ENCODE results near the gene RPL28. TPM values are rescaled to one million over a fixed set of nuclear protein-coding genes. Genes with fewer than 3 reads are reported as not detected.

RPL28 gene
- total RNA-seq, 2 donors from 2014 or later, result 113 to 268 TPM

DNA sequence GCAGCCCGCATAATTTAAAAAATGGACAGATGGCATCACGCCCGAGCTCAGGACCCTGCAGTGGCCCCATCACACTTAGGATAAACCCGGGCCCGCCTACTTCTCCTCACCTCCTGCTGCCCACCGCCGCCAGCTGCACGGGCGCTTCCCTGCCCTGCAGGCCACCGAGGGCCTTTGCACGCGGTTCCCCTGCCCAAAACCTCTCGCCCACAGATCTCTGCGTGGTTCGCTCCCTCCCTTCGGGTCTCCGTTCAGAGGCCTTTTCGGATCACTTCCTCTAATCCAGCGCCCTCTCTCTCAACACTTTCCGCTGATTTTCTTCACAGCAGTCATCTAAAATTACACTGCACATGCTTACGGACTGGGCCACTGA is 55.6 kb downstream of the RPL28 start:
- Histone ChIP-seq H3K9me3 (no peaks in the 10 kb centered on the region), H3K27ac (no peak overlapping the region), H3K4me3 (no peak overlapping the region), H3K36me3 (replicated peaks in 1 of 2; ENCODE audit: insufficient read depth in 1 of 2, low read depth in 2 of 2) (no peaks in the 10 kb centered on the region), H3K4me1 (no peaks in the 10 kb centered on the region), H3K27me3 (peaks cover 0 to 26% of the 10 kb centered on the region in 2 donors)
- DNase-seq, result no peak
- intact Hi-C loops (cut with DNase I), result no loop called here
- ATAC-seq, result no peak
- WGBS, 2 donors, result 2 to 6% methylated on average over 21 of the region's 21 CpGs
- TF ChIP-seq, protein P1, sequence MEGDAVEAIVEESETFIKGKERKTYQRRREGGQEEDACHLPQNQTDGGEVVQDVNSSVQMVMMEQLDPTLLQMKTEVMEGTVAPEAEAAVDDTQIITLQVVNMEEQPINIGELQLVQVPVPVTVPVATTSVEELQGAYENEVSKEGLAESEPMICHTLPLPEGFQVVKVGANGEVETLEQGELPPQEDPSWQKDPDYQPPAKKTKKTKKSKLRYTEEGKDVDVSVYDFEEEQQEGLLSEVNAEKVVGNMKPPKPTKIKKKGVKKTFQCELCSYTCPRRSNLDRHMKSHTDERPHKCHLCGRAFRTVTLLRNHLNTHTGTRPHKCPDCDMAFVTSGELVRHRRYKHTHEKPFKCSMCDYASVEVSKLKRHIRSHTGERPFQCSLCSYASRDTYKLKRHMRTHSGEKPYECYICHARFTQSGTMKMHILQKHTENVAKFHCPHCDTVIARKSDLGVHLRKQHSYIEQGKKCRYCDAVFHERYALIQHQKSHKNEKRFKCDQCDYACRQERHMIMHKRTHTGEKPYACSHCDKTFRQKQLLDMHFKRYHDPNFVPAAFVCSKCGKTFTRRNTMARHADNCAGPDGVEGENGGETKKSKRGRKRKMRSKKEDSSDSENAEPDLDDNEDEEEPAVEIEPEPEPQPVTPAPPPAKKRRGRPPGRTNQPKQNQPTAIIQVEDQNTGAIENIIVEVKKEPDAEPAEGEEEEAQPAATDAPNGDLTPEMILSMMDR (IDR thresholded peaks at IDR 0.05), result no peak
- TF ChIP-seq POLR2A (IDR thresholded peaks at IDR 0.05), result no peak

DNA sequence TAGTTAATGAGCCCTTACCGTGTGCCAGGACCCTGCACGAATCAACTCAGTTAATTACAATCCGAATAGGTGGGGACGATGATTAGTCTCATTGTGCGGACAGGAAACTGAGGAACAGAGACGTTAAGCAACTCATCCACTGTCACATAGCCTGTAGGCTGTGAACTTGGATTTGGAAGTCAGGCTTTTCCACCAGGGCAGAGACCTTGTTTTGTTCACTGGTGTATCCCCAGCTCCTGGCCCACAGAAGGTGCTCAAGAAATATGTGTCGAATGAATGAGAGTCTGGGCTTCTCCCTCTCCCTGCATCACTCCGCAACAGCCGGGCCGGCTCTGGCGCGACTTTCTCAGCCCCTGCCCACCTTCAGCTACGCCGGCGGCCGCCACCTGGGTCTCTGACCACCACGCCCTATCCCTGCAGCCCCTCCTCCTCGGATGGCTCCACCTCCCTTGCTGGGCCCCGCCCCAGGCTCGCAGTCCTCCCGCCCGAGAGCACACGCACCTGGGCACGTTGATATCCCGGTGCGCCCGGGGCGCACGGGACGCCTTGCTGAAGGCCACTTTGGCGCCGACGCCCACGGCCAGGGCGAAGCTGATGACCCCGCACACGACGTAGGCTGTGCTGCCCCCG is 56.1 kb downstream of the RPL28 start:
- H3K4me3 ChIP-seq, result no peak overlapping the region
- DNase-seq, result no peak
- 2 to 6% methylated on average over 7 to 39 of the region's 39 CpGs for WGBS, 2 donors

DNA sequence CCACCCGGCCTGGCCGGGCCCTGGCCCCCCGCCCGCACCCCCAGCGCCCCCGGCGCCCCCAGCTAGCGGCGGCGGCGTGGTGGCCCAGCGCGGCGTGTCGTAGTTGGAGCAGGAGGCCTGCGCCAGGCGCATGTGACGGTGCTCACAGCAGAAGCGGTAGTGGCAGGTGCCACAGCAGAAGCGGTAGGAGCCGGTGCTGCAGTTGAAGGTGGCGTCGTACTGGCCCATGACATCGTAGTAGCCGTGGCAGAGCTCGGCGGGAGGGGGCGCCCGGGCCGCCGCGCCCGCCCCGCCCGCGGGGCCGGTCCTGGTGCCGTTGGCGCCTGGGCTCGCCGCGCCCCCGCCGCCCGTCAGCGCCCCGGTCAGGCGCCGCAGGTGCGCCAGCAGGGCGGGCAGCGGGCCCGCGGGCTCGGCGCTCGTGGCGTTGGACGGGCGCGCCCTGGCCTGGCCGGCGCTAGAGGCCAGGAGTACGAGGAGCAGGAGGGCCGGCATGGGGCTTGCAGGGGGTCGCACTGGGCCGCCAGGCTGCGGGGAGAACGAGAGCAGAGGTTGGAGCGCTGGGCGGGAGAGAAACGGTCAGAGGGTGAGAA is 56.7 kb downstream of the RPL28 start:
- intact Hi-C loops (cut with DNase I), result no loop called here
- ATAC-seq (no peak), DNase-seq (no peak)
- H3K9me3 ChIP-seq, result no peaks in the 10 kb centered on the region
- H3K4me1 ChIP-seq, result no peaks in the 10 kb centered on the region
- no peak for TF ChIP-seq POLR2A (IDR thresholded peaks at IDR 0.05)
- TF ChIP-seq, protein P1 (IDR thresholded peaks at IDR 0.05), result no peak
- 0 to 2% methylated on average over 18 to 48 of the region's 72 CpGs for WGBS, 2 donors
- no peak overlapping the region for H3K4me3 ChIP-seq
- no peak overlapping the region for H3K27ac ChIP-seq
- H3K36me3 ChIP-seq (replicated peaks in 1 of 2; ENCODE audit: insufficient read depth in 1 of 2, low read depth in 2 of 2), result no peaks in the 10 kb centered on the region
- H3K27me3 ChIP-seq, result peaks cover 0 to 26% of the 10 kb centered on the region in 2 donors

More for the DNA sequence above, 56.1 kb downstream of the RPL28 start:
- no peak overlapping the region for H3K27ac ChIP-seq
- no peak for ATAC-seq
- intact Hi-C loops (cut with DNase I), result no loop called here
- H3K36me3 ChIP-seq (replicated peaks in 1 of 2; ENCODE audit: insufficient read depth in 1 of 2, low read depth in 2 of 2), result no peaks in the 10 kb centered on the region
- TF ChIP-seq, protein P1 (IDR thresholded peaks at IDR 0.05), result no peak
- TF ChIP-seq POLR2A (IDR thresholded peaks at IDR 0.05), result no peak
- H3K9me3 ChIP-seq, result no peaks in the 10 kb centered on the region
- H3K27me3 ChIP-seq, result peaks cover 0 to 26% of the 10 kb centered on the region in 2 donors
- H3K4me1 ChIP-seq, result no peaks in the 10 kb centered on the region

DNA sequence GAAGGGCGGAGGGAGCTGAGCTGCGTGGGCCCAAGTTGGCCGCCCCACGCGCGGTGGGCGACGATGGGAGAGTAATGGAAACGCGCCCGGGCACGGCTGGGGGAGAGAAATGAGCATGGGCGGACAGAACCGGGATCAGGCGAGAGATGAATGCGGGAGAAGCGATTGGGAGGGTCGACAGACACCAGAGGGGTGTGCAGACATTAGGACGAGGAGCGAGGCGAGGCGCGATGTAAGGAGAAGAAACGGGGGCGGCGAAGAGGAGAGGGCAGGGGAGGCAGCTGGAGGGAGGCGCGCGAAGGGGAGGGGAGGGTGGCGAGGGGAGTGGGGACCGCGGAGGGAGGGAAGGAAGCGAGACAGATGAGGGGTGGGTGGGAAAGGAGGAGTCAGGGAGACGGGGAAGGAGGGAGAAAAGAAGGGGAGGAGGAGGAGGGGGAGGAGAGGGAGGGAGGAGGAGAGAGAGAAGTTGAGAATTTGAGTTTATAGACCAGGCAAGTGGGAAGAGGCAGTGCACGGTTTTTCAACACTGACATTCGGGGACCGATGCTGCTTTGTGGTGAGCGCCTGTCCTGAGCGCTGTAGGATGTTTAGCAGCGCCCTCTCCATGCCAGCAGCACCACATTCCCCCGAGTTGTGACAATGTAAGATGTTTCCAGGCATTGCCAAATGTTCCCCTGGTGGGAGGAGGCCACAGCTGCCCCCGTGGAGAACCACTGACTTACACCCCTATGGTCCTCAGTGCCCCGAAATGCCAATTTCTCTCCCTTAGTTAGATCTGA is 57.5 kb downstream of the RPL28 start, which contains the start of gene SHISA7:
Gene SHISA7, minus strand, starts transcription at position 256 of the 779 bp plus-strand sequence. CDS start 437 bp downstream, outside the sequence.
- Histone ChIP-seq H3K27ac (no peak within 1 kb of the TSS), H3K4me1 (no peaks in the 10 kb centered on the region), H3K27me3 (peaks cover 0 to 23% of the 10 kb centered on the region in 2 donors), H3K9me3 (no peaks in the 10 kb centered on the region), H3K36me3 (replicated peaks in 1 of 2; ENCODE audit: insufficient read depth in 1 of 2, low read depth in 2 of 2) (no peaks in the 10 kb centered on the region), H3K4me3 (no peak within 1 kb of the TSS)
- WGBS, 2 donors, result 1 to 3% methylated on average over 40 to 43 of the region's 43 CpGs
- DNase-seq (no peak), ATAC-seq (no peak)
- TF ChIP-seq, protein P1 (IDR thresholded peaks at IDR 0.05), result no peak
- no peak for TF ChIP-seq POLR2A (IDR thresholded peaks at IDR 0.05)
- intact Hi-C loops (cut with DNase I), result no loop called here
